T-helper 9 cell (primary cell): ENCODE results near the gene ALDH1A2.

Experiments used
- DNase-seq: peaks from one replicate; pipeline ENCODE4 v3.0.0-alpha.2; 2020

The ALDH1A2 gene

GRCh38 chr15:57931570-57931969, 133.9 kb downstream of the ALDH1A2 start:
- no peak for DNase-seq

DNA sequence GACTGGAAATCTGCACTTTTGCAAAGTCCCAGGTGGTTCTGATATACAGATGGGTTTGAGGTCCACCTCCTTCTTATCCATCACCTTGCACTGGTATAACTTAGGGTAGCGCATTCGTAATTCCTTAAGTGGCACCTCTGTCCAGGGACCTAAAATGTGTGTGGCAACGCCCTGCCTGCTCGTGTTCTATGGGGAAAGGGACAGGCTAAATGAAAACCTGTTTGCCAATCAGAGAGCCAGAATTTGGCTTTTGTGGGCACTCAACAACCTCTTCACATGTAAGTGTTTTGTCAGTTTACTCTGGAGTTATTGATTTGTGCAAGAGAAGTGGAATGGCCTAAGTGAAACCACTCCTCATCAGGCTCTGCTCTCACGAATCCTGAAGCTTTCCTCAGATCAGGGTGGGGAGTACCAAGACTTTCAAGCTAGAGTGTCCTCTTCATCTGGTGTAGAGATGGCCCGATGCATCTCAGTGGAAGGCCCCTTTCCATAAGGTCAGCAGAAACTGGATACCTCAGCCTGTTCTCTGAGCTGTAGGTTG, 138.3 kb downstream of the ALDH1A2 start:
- DNase-seq = no peak

GRCh38 chr15:57925650-57926049, 139.9 kb downstream of the ALDH1A2 start:
- no peak for DNase-seq

DNA sequence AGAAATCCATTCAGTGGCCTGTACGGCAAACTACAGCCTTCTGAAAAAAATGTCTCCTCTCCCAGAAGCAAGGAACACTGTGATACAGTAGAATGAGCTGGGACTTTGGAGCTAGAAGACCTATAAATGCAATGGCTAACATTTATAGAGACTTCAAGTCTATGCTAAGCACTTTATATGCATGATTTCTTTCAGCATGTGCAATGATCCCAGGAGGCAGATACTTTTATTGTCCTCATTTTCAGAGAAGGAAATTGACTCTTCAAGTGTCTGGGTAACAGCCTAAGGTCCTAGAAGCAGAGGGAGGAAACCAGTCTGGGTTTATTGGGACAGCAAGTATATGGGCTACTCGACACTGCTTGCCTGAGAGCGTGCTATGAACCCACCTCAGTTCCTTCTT, 140.9 kb downstream of the ALDH1A2 start:
- no peak for DNase-seq

DNA sequence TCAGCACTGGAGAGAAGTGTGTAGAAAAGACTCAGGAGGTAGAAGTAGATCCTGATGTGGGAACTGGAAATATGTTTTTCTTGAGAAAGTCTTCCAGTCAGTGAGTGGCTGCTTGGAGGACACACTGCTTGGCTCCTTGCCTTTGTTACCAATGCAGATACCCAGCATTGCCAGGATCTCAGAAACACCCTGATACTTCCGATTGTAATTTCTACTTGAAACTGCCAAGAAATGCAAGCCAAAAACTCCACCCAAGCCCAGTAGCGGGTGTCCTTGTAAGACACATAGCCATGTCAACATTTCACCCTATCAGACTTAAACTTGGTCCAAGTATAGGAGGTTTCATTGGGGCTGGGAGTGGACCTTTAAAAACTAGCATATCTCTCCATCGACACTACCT, 141.8 kb downstream of the ALDH1A2 start:
- no peak for DNase-seq

DNA sequence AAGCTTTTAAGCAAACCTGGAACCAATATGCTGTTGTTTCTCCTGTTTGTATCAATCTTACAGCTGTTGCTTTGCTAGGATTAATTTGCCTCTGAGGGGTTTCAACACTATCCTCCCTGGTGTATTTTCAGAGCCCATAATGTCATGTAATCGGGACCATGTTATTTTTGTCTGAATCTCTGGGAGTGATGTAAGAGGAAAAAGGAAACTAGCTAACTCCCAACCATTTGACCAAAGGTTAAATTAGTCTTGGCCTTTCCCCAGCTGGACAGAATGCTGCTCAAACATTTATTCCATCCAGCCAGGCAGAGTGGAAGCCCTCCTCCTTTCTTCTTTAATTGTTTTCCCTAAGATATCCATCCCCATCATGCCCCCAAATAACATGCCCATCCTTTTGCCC, 142.2 kb downstream of the ALDH1A2 start:
- no peak for DNase-seq

DNA sequence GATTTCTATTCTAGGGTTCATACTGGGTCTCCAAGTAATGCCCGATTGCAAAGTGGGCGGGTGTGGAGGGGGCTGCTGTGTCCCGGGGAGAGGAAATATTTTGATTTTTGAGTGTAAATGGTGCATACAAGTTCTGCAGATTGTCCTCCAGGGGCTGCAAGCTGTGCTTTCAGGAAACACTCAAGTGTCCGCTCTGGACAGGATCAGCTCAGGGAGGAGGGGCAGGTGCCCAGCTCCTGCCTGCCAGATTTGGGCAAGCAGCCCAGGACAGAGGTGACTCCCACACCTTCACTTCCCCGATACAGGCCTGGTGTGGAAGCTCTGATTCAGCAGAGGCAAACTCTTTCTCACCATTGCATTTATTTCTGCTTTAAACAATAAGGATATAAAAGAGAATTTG, 142.7 kb downstream of the ALDH1A2 start:
- no peak for DNase-seq

- no peak for DNase-seq
These were observed 144.1 kb downstream of the ALDH1A2 start for GRCh38 chr15:57921371-57921770.

- DNase-seq = no peak
These were observed 144.6 kb downstream of the ALDH1A2 start for GRCh38 chr15:57920911-57921310.

DNA sequence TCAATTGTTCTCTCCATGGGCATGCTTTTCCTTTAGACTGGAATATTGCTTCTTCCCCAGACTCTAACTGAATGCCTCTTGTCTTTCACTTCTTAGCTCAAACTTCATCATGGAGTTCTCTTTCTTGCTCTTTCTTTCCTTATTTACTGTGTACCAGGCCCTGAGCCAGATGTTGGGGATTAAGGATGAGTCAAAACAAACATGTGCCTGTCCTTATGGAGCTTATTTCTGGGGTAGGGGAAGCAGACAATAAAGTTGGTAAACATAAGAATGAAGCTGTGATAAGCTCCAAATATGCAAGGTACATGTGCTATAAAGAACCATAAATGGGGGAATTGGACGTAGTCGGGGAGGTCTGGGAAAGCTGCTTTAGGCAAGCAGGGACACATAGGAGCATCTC, 145.8 kb downstream of the ALDH1A2 start:
- DNase-seq = no peak

DNA sequence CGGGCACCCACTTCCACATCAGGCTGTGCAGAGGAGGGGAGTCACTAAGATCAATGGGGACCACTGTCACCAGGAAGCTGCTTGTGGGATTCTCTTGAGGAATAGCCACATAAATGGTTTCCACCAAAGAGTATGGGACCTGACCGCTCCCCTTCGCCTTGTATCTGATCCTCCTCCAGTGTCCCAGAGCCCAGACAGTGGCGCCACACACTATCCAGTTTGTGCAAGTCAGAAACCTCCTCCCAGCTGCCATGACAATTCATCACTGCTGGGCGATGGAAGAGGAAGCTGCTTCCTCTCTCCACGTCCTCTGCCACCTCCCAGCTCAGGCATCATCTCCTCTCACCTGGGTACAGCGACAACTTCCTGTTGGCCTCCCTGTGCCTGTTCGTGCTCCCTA, 147.5 kb downstream of the ALDH1A2 start:
- no peak for DNase-seq

DNA sequence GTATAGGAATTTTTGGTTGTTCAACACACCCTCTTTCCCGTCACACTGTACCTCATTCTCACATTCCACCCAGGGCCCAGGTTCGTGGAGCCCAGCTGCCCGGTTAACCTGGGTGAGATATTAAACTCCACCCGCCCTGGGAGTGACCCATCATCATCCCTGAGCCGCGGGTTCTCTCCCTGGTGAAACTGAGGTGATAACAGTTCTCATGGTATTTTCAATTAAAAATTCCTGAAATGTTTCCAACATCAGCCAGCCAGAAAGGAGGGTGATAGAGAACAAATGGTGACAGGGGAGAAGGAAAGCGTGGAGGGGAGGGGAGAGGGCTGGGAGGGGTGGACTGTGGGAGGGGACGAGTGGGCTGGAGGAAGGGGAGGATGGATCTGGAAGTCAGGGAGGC, 148.8 kb downstream of the ALDH1A2 start:
- DNase-seq = no peak

DNA sequence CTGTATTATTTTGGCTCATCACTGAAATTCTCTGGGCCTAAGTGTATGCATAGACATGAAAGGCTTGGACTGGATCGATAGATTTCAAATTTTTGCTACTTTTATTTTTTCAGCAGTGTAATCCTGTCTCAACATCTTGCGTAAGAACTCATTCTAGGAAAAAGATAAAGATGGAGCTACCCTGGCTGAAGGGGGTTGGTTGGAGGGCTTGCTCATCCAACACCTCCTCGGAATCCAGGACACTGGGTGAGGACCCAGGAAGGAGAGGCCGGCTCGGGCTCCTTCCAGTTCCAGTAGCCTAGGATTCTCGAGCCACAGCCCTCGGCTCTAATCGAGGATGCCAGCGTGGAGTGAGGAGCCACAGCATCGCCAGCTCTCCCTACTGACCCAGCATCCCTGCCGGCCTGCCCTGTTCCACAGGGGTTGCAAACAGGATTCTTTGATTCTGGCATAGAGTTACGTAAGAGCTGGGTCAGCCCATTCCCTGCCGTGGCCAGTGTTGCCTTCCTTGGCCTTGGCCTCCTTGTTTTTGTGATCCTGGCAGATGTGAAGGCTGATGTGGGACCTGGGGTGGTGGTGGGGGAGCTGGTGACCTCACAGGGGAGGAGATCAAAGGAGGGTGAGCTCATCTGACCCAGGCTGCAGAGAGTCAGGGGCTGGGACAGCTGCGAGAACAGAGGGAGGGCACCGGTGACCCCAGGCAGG, 149.5 kb downstream of the ALDH1A2 start:
- no peak for DNase-seq

GRCh38 chr15:57914350-57915055, 151.0 kb downstream of the ALDH1A2 start:
- no peak for DNase-seq

- DNase-seq = no peak
These were observed 154.3 kb downstream of the ALDH1A2 start for GRCh38 chr15:57911247-57911646.

DNA sequence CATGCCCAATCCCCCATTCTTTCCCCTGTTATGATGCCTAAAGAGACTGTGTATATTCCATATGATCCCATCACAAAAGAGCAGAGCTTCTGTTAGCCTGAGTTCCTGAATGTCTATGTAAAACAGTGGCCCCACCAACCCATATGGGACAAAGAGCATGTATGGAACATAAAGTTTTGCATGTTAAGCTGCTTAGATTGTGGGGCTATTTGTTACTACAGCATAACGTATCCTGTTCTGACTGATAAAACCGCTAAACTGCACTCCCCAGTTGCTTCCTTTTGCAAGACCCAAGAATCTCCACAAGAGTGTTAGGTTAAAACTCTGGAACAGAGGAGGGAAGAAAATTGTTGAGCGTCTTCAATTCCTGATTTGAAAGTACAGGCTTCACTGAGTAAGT, 154.8 kb downstream of the ALDH1A2 start:
- DNase-seq = no peak

GRCh38 chr15:57909388-57909787, 156.1 kb downstream of the ALDH1A2 start:
- DNase-seq = no peak

DNA sequence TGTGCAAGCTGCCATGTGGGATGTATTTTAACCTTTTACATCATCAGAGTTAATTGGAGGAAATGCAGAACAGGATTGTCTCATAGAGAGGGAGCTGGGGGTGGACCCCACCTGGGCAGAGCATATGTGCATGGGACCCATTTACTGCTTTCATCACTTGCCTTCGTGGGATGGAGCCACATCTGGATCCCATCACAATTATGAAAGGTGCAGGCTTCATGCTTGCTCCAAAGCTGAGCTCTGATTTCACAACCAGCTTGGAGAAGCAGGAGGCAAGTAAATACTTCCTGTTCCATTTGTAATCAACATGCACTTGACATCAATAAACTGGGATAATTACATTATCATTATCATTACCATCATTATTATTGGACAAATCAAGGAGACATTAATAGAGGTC, 161.9 kb downstream of the ALDH1A2 start:
- DNase-seq = no peak
